Neural cell (in vitro differentiated cells): ENCODE data around the gene ACACA.

Source experiments
- CTCF ChIP-seq: fragments of 450-650 bp; IDR thresholded peaks from 2 replicates; pipeline ENCODE4 v1.5.1; 2014; ENCODE audit warnings: antibody characterized with exemption, mild to moderate bottlenecking, moderate library complexity; ENCODE audit not compliant: poor library complexity, severe bottlenecking
- EP300 ChIP-seq: fragments of 450-650 bp; conservative IDR thresholded peaks from 2 replicates; pipeline ENCODE4 v1.6.1; 2014; ENCODE audit warnings: antibody characterized with exemption, mild to moderate bottlenecking, moderate library complexity; ENCODE audit not compliant: poor library complexity, severe bottlenecking
- EZH2 ChIP-seq: fragments of 200-600, 300-800 bp; shearing (Covaris generic), sonication (generic); IDR thresholded peaks from 2 replicates; pipeline ENCODE4 v1.6.1; 2014; ENCODE audit warnings: antibody characterized with exemption, low read length, borderline replicate concordance, mild to moderate bottlenecking; ENCODE audit not compliant: insufficient read depth, poor library complexity, severe bottlenecking
- MXI1 ChIP-seq: fragments of 450-650 bp; conservative IDR thresholded peaks from 2 replicates; pipeline ENCODE4 v1.6.1; 2014; ENCODE audit warnings: antibody characterized with exemption, mild to moderate bottlenecking; ENCODE audit not compliant: poor library complexity, severe bottlenecking
- POLR2AphosphoS5 ChIP-seq: IDR thresholded peaks from 2 replicates; pipeline ENCODE4 v1.6.1; 2012
- RAD21 ChIP-seq: fragments of 450-650 bp; conservative IDR thresholded peaks from 2 replicates; pipeline ENCODE4 v1.6.1; 2014; ENCODE audit warnings: antibody characterized with exemption, mild to moderate bottlenecking, moderate library complexity
- TAF1 ChIP-seq: IDR thresholded peaks from 2 replicates; pipeline ENCODE4 v1.6.1; 2012; ENCODE audit warnings: low read depth
- TF ChIP-seq, protein P1 (sequence below): IDR thresholded peaks from 2 replicates; pipeline ENCODE4 v1.6.1; 2012; ENCODE audit warnings: borderline replicate concordance

DNA sequence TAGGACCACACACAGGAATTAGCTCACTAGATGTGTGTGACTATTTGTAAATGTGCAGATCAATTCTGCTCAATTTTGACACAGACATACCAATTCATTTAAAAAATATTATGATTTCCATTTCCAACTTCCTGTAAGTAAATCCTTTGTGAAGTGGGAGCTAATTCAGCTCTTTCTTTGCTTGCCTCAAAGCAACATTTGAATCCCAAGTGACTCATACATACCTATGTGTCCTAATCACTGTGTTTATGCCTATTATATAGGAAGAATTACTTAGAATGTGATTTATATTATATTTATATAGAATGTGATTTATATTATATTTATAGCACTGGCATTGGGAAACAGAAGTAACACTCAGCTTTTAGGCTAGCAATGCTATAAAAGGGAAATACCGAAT lies 226.7 kb downstream of the ACACA start:
- TF ChIP-seq MXI1, result no peak
- TF ChIP-seq CTCF, result no peak
- TF ChIP-seq EP300, result no peak
- no peak for TF ChIP-seq TAF1
- no peak for TF ChIP-seq EZH2
- no peak for TF ChIP-seq POLR2AphosphoS5
- TF ChIP-seq, protein P1, sequence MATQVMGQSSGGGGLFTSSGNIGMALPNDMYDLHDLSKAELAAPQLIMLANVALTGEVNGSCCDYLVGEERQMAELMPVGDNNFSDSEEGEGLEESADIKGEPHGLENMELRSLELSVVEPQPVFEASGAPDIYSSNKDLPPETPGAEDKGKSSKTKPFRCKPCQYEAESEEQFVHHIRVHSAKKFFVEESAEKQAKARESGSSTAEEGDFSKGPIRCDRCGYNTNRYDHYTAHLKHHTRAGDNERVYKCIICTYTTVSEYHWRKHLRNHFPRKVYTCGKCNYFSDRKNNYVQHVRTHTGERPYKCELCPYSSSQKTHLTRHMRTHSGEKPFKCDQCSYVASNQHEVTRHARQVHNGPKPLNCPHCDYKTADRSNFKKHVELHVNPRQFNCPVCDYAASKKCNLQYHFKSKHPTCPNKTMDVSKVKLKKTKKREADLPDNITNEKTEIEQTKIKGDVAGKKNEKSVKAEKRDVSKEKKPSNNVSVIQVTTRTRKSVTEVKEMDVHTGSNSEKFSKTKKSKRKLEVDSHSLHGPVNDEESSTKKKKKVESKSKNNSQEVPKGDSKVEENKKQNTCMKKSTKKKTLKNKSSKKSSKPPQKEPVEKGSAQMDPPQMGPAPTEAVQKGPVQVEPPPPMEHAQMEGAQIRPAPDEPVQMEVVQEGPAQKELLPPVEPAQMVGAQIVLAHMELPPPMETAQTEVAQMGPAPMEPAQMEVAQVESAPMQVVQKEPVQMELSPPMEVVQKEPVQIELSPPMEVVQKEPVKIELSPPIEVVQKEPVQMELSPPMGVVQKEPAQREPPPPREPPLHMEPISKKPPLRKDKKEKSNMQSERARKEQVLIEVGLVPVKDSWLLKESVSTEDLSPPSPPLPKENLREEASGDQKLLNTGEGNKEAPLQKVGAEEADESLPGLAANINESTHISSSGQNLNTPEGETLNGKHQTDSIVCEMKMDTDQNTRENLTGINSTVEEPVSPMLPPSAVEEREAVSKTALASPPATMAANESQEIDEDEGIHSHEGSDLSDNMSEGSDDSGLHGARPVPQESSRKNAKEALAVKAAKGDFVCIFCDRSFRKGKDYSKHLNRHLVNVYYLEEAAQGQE, result no peak
- TF ChIP-seq RAD21, result no peak
